ENCODE results near the gene PIK3R1. TPM values are rescaled to one million over a fixed set of nuclear protein-coding genes. Genes with fewer than 3 reads are reported as not detected.

Gene PIK3R1
- total RNA-seq, 1 donor = 26.8 TPM

GRCh38 chr5:68283766-68284165 lies 68.2 kb downstream of the PIK3R1 start:
- no peak overlapping the region for H2AFZ ChIP-seq (ENCODE audit: low read length)

GRCh38 chr5:68285075-68285840 lies 69.7 kb downstream of the PIK3R1 start:
- no peak for DNase-seq (ENCODE audit: insufficient read length, low spot score, missing footprints)

More at GRCh38 chr5:68283766-68284165, 68.2 kb downstream of the PIK3R1 start:
- Histone ChIP-seq H3K4me2 (ENCODE audit: insufficient read depth, low read length) (no peak overlapping the region), H4K20me1 (ENCODE audit: insufficient read depth, low read length) (no peaks in the 10 kb centered on the region), H3K27ac (ENCODE audit: low read depth, low read length) (no peak overlapping the region), H3K79me2 (ENCODE audit: insufficient read depth, low read length) (no peaks in the 10 kb centered on the region), H3K9me3 (ENCODE audit: low read depth, low read length) (no peaks in the 10 kb centered on the region), H3K4me1 (ENCODE audit: insufficient read depth, low read length) (peaks cover 17% of the 10 kb centered on the region), H3K4me3 (ENCODE audit: insufficient read depth, low read length) (no peak overlapping the region), H3K36me3 (ENCODE audit: insufficient read depth, low read length) (peaks cover 29% of the 10 kb centered on the region), H3K27me3 (ENCODE audit: insufficient read depth, low read length) (no peaks in the 10 kb centered on the region)
- no peak for DNase-seq (ENCODE audit: insufficient read length, low spot score, missing footprints)
- TF ChIP-seq CTCF (IDR thresholded peaks at IDR 0.05; ENCODE audit: extremely low read depth, low read depth, low read length) = no peak

GRCh38 chr5:68285851-68286611 lies 70.5 kb downstream of the PIK3R1 start:
- Histone ChIP-seq H3K4me2 (ENCODE audit: insufficient read depth, low read length) (no peak overlapping the region), H3K27ac (ENCODE audit: low read depth, low read length) (no peak overlapping the region), H3K4me3 (ENCODE audit: insufficient read depth, low read length) (no peak overlapping the region), H3K27me3 (ENCODE audit: insufficient read depth, low read length) (no peaks in the 10 kb centered on the region), H3K79me2 (ENCODE audit: insufficient read depth, low read length) (peaks cover 13% of the 10 kb centered on the region), H3K36me3 (ENCODE audit: insufficient read depth, low read length) (peaks cover 14% of the 10 kb centered on the region), H4K20me1 (ENCODE audit: insufficient read depth, low read length) (no peaks in the 10 kb centered on the region), H3K4me1 (ENCODE audit: insufficient read depth, low read length) (peaks cover 32% of the 10 kb centered on the region), H2AFZ (ENCODE audit: low read length) (no peak overlapping the region), H3K9me3 (ENCODE audit: low read depth, low read length) (no peaks in the 10 kb centered on the region)
- peak; percentile 68 for TF ChIP-seq CTCF (IDR thresholded peaks at IDR 0.05; ENCODE audit: extremely low read depth, low read depth, low read length)
- DNase-seq (ENCODE audit: insufficient read length, low spot score, missing footprints) = peak; percentile 71

More at GRCh38 chr5:68285075-68285840, 69.7 kb downstream of the PIK3R1 start:
- TF ChIP-seq CTCF (IDR thresholded peaks at IDR 0.05; ENCODE audit: extremely low read depth, low read depth, low read length) = no peak
- Histone ChIP-seq H3K4me2 (ENCODE audit: insufficient read depth, low read length) (no peak overlapping the region), H3K27me3 (ENCODE audit: insufficient read depth, low read length) (no peaks in the 10 kb centered on the region), H3K4me3 (ENCODE audit: insufficient read depth, low read length) (no peak overlapping the region), H3K4me1 (ENCODE audit: insufficient read depth, low read length) (peaks cover 32% of the 10 kb centered on the region), H3K79me2 (ENCODE audit: insufficient read depth, low read length) (peaks cover 8% of the 10 kb centered on the region), H2AFZ (ENCODE audit: low read length) (no peak overlapping the region), H3K36me3 (ENCODE audit: insufficient read depth, low read length) (peaks cover 14% of the 10 kb centered on the region), H3K27ac (ENCODE audit: low read depth, low read length) (no peak overlapping the region), H3K9me3 (ENCODE audit: low read depth, low read length) (no peaks in the 10 kb centered on the region), H4K20me1 (ENCODE audit: insufficient read depth, low read length) (no peaks in the 10 kb centered on the region)

- no peak overlapping the region for H3K27ac ChIP-seq (ENCODE audit: low read depth, low read length)
- peaks cover 35% of the 10 kb centered on the region for H3K4me1 ChIP-seq (ENCODE audit: insufficient read depth, low read length)
- no peaks in the 10 kb centered on the region for H4K20me1 ChIP-seq (ENCODE audit: insufficient read depth, low read length)
- peaks cover 13% of the 10 kb centered on the region for H3K79me2 ChIP-seq (ENCODE audit: insufficient read depth, low read length)
- no peak overlapping the region for H3K4me2 ChIP-seq (ENCODE audit: insufficient read depth, low read length)
- peaks cover 12% of the 10 kb centered on the region for H3K36me3 ChIP-seq (ENCODE audit: insufficient read depth, low read length)
- no peak overlapping the region for H3K4me3 ChIP-seq (ENCODE audit: insufficient read depth, low read length)
- TF ChIP-seq CTCF (IDR thresholded peaks at IDR 0.05; ENCODE audit: extremely low read depth, low read depth, low read length) = no peak
- H2AFZ ChIP-seq (ENCODE audit: low read length) = no peak overlapping the region
- no peaks in the 10 kb centered on the region for H3K9me3 ChIP-seq (ENCODE audit: low read depth, low read length)
- H3K27me3 ChIP-seq (ENCODE audit: insufficient read depth, low read length) = no peaks in the 10 kb centered on the region
- no peak for DNase-seq (ENCODE audit: insufficient read length, low spot score, missing footprints)
Measured at GRCh38 chr5:68286612-68286912, 71.0 kb downstream of the PIK3R1 start.
